GM18519 (cell line): ENCODE results near the gene TRIM28.
"Not testable (repeated sequence)": the region's sequence is repeated elsewhere in the genome, so short reads cannot be mapped to it uniquely, and the experiment has no call there.

Source experiments
- ATAC-seq: cut with Tn5 transposase; IDR thresholded peaks from one replicate; pipeline ENCODE4 v1.9.1; 2021; ENCODE audit warnings: mild to moderate bottlenecking, moderate library complexity; ENCODE audit not compliant: unreplicated experiment, low FRiP score

TRIM28 gene

GRCh38 chr19:58543826-58544590 lies at the start of gene TRIM28:
TRIM28 (plus strand) TSS chr19:58544064; CDS start chr19:58544758, 694 bp downstream.
- ATAC-seq, result peak; percentile 71

- ATAC-seq, result no peak
Measured at GRCh38 chr19:58497634-58498170, 46.2 kb upstream of the TRIM28 start.

GRCh38 chr19:58498316-58499020 lies 45.4 kb upstream of the TRIM28 start:
- no peak for ATAC-seq

GRCh38 chr19:58499021-58499927 lies 44.6 kb upstream of the TRIM28 start:
- ATAC-seq, result peak; percentile 62

GRCh38 chr19:58500242-58500641 lies 43.6 kb upstream of the TRIM28 start:
- no peak for ATAC-seq

- ATAC-seq, result not testable (repeated sequence)
Measured at GRCh38 chr19:58507602-58508223, 36.2 kb upstream of the TRIM28 start.

GRCh38 chr19:58509731-58510083 lies 34.2 kb upstream of the TRIM28 start:
- ATAC-seq, result no peak

- no peak for ATAC-seq
Measured at GRCh38 chr19:58510084-58510862, 33.6 kb upstream of the TRIM28 start.

- ATAC-seq, result no peak
Measured at GRCh38 chr19:58511353-58512208, 32.3 kb upstream of the TRIM28 start, which contains the start of gene SLC27A5. SLC27A5 (minus strand) TSS chr19:58511992; CDS start chr19:58511955, 37 bp downstream.

GRCh38 chr19:58513213-58513693 lies 30.6 kb upstream of the TRIM28 start:
- ATAC-seq, result no peak

- ATAC-seq, result peak; percentile 63
Measured at GRCh38 chr19:58513694-58514563, 29.9 kb upstream of the TRIM28 start.

GRCh38 chr19:58514564-58515022 lies 29.3 kb upstream of the TRIM28 start:
- no peak for ATAC-seq

GRCh38 chr19:58515259-58515658 lies 28.6 kb upstream of the TRIM28 start:
- ATAC-seq, result no peak

- no peak for ATAC-seq
Measured at GRCh38 chr19:58516246-58516836, 27.5 kb upstream of the TRIM28 start.

- no peak for ATAC-seq
Measured at GRCh38 chr19:58516964-58517833, 26.7 kb upstream of the TRIM28 start.
